Osteoblast (primary cell): ENCODE data around the gene BMP8A. TPM values are rescaled to one million over a fixed set of nuclear protein-coding genes. Genes with fewer than 3 reads are reported as not detected.
"Not testable (repeated sequence)": the region's sequence is repeated elsewhere in the genome, so short reads cannot be mapped to it uniquely, and the experiment has no call there.

Experiments used
- DNase-seq: peaks from one replicate; pipeline ENCODE4 v3.0.0; 2011; ENCODE audit warnings: low spot score, mixed read lengths; ENCODE audit not compliant: insufficient read length; ENCODE audit errors: missing footprints
- H2AFZ ChIP-seq: 2 replicates; pipeline ENCODE4 v1.6.0; 2011; ENCODE audit warnings: mild to moderate bottlenecking, low read length
- H3K27ac ChIP-seq: 2 replicates; pipeline ENCODE4 v1.5.1; 2011; ENCODE audit warnings: mild to moderate bottlenecking, low read depth, low read length, moderate library complexity
- H3K27me3 ChIP-seq: 2 replicates; pipeline ENCODE4 v1.6.0; 2012; ENCODE audit warnings: mild to moderate bottlenecking, control low read depth, inconsistent platforms, low read length, moderate library complexity; ENCODE audit not compliant: insufficient read depth
- H3K36me3 ChIP-seq: 2 replicates; pipeline ENCODE4 v1.5.1; 2011; ENCODE audit warnings: mild to moderate bottlenecking, low read length, control low read depth, moderate library complexity; ENCODE audit not compliant: insufficient read depth
- H3K4me1 ChIP-seq: 2 replicates; pipeline ENCODE4 v1.5.1; 2011; ENCODE audit warnings: mild to moderate bottlenecking, low read length, control low read depth, moderate library complexity; ENCODE audit not compliant: insufficient read depth
- H3K4me2 ChIP-seq: 2 replicates; pipeline ENCODE4 v1.6.0; 2011; ENCODE audit warnings: mild to moderate bottlenecking, low read length; ENCODE audit not compliant: insufficient read depth
- H3K4me3 ChIP-seq: fragments of 200-600 bp; sonication (generic); 3 replicates; pipeline ENCODE4 v1.5.1; 2012; ENCODE audit warnings: mild to moderate bottlenecking, low read length, inconsistent platforms; ENCODE audit not compliant: insufficient read depth
- H3K79me2 ChIP-seq: 2 replicates; pipeline ENCODE4 v1.6.0; 2012; ENCODE audit warnings: mild to moderate bottlenecking, low read length, control low read depth, inconsistent platforms; ENCODE audit not compliant: insufficient read depth
- H3K9me3 ChIP-seq: 2 replicates; pipeline ENCODE4 v1.5.1; 2011; ENCODE audit warnings: low read depth, low read length, control low read depth
- H4K20me1 ChIP-seq: 2 replicates; pipeline ENCODE4 v1.6.0; 2012; ENCODE audit warnings: mild to moderate bottlenecking, low read length, control low read depth; ENCODE audit not compliant: insufficient read depth
- CTCF ChIP-seq: IDR thresholded peaks from 2 replicates; pipeline ENCODE4 v1.5.1; 2011; ENCODE audit warnings: mild to moderate bottlenecking, low read depth, low read length, moderate library complexity; ENCODE audit errors: extremely low read depth
- total RNA-seq: library from RNA; depleted of rRNA; stranded (reverse); fragments of >200 nt; gene quantifications from 2 replicates; pipeline ENCODE4 v1.2.3, GENCODE V29; 2012

Gene BMP8A
- total RNA-seq, 1 donor, result 0.72 TPM

- Histone ChIP-seq H3K4me2 (peak overlapping the region; percentile 55), H3K4me1 (peaks cover 3% of the 10 kb centered on the region), H3K4me3 (peak overlapping the region; percentile 42), H2AFZ (no peak overlapping the region), H3K27ac (no peak overlapping the region), H4K20me1 (peaks cover 9% of the 10 kb centered on the region), H3K79me2 (no peaks in the 10 kb centered on the region), H3K9me3 (no peaks in the 10 kb centered on the region), H3K36me3 (peaks cover 27% of the 10 kb centered on the region), H3K27me3 (peaks cover 14% of the 10 kb centered on the region)
- TF ChIP-seq CTCF, result no peak
- peak; percentile 88 for DNase-seq
Observed at GRCh38 chr1:39490596-39491145, 765 bp upstream of the BMP8A start.

- not testable (repeated sequence) for H3K4me2 ChIP-seq, H3K4me1 ChIP-seq, H3K27ac ChIP-seq, DNase-seq, H2AFZ ChIP-seq, H3K4me3 ChIP-seq, H3K36me3 ChIP-seq, H3K79me2 ChIP-seq, H4K20me1 ChIP-seq, H3K9me3 ChIP-seq
- H3K27me3 ChIP-seq, result peaks cover 14% of the 10 kb centered on the region
Observed at GRCh38 chr1:39492118-39493042, 944 bp downstream of the BMP8A start.

- H3K9me3 ChIP-seq, DNase-seq, H3K4me2 ChIP-seq, H3K4me1 ChIP-seq, H2AFZ ChIP-seq, H3K27ac ChIP-seq, H3K36me3 ChIP-seq, H4K20me1 ChIP-seq, H3K4me3 ChIP-seq, H3K79me2 ChIP-seq: not testable (repeated sequence)
- H3K27me3 ChIP-seq, result peaks cover 14% of the 10 kb centered on the region
Observed at GRCh38 chr1:39493043-39493810, 1.8 kb downstream of the BMP8A start.

GRCh38 chr1:39494671-39495410 lies 3.4 kb downstream of the BMP8A start:
- Histone ChIP-seq H3K9me3 (no peaks in the 10 kb centered on the region), H3K36me3 (no peaks in the 10 kb centered on the region), H3K27ac (no peak overlapping the region), H3K79me2 (no peaks in the 10 kb centered on the region), H2AFZ (no peak overlapping the region), H4K20me1 (peaks cover under 1% of the 10 kb centered on the region), H3K27me3 (peaks cover 14% of the 10 kb centered on the region), H3K4me2 (no peak overlapping the region), H3K4me3 (no peak overlapping the region), H3K4me1 (peaks cover 3% of the 10 kb centered on the region)
- DNase-seq, result no peak
- no peak for TF ChIP-seq CTCF

GRCh38 chr1:39496520-39496919 lies 5.1 kb downstream of the BMP8A start:
- H3K36me3 ChIP-seq, DNase-seq, H3K4me2 ChIP-seq, H4K20me1 ChIP-seq, H3K27ac ChIP-seq, H3K27me3 ChIP-seq, H3K79me2 ChIP-seq, H3K4me3 ChIP-seq, H2AFZ ChIP-seq, H3K4me1 ChIP-seq, H3K9me3 ChIP-seq: not testable (repeated sequence)
